ENCODE data around the gene INTS3.

Gene INTS3

DNA sequence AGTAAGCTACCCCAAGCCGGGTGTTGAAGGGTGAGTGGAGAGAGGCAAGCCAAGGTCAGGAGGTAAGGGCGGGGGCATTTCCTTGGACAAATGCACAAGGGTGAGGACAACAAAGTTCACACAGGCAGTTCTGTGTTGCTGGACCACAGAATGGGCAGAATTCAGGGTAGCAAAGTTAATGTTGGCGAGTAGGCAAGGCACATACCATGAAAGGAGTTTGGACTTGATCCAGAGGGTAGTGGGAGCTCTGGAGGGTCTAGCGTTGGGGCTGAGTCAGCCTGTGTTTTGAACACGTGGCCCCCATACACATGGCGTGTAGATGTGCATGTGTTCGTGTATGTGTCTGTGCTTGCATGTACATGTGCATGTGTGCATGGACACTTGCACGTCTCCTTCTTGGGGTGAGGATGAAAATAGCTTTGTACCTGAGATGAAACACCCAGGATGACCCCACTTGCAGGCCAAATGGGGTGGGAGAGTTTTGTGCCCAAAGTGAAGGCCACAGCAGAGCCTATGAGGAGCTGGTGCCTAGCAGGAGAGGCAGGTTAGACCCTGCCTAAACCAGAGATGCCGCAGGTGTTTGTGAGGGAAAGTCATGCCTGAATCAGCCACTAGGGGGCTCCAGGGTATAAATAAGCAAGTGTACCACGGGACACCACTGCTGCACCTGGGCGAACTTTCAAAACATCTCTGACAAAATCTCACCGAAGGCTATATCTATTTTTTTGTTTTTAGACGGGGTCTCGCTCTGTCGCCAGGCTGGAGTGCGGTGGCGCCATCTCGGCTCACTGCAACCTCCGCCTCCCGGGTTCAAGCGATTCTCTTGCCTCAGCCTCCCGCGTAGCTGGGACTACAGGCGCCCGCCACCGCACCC is 69.2 kb downstream of the INTS3 start:
- FAIRE-seq, result no peak

- FAIRE-seq, result no peak
These were observed 70.6 kb downstream of the INTS3 start for GRCh38 chr1:153798468-153798780.

- no peak for FAIRE-seq
These were observed 71.2 kb downstream of the INTS3 start for GRCh38 chr1:153799016-153799415.

DNA sequence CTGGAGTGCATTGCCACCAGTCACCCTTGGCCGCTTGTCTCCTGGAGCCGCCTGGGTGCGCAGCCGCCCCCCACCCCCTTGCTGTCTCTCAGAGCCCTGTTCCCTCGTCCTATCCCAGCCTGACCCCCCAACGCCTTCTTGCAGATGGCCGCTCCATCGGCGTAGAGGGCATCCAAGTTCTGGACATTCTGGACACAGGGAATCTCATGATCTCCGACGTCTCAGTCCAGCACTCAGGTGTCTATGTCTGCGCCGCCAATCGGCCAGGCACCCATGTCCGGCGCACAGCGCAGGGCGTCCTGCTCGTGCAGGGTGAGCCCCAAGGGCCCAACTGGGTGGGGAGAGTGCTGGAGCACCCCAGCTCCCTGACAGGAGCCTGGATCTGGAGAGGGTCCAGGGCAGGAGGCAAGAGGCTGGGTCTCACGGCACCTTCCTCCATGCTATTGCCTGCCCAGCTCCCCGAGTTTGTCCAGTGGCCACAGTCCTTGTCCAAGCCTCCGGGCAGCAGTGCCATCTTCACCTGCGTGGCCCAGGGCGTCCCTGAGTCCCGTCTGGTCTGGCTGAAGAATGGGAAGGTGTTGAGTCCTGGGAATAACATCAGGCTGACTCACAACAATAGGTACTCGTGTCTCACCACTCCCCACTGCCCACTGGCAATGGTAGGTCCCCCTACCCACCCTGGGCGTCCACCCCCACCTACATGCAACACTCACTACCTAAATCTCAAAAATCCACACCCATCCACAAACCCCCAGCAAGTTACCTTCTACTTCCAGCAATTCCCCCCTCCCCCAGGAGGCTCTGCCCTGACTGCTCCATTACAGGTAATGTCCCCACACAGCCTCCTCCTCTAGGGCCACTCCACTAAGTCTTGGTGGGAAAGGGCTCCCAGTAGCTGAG is 72.0 kb downstream of the INTS3 start:
- no peak for FAIRE-seq

DNA sequence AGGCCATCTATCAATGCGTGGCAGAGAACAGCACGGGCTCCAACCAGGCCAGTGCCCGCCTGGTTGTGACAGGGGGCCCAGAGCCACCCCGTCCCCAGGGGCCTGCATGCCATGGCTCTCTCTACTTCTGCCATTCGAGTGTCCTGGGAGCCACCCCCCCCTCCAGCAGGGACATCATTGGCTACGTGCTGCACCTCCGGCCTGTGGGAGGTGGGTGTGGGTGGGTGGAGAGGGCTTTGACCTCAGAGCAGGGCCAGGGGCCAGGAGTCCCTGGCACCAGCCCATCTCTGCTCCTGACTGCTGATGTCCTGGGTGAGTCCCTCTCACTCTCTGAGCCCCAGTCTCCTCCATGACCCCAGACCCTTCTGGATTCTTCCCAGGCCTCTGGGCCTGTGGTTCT is 72.7 kb downstream of the INTS3 start:
- no peak for FAIRE-seq

DNA sequence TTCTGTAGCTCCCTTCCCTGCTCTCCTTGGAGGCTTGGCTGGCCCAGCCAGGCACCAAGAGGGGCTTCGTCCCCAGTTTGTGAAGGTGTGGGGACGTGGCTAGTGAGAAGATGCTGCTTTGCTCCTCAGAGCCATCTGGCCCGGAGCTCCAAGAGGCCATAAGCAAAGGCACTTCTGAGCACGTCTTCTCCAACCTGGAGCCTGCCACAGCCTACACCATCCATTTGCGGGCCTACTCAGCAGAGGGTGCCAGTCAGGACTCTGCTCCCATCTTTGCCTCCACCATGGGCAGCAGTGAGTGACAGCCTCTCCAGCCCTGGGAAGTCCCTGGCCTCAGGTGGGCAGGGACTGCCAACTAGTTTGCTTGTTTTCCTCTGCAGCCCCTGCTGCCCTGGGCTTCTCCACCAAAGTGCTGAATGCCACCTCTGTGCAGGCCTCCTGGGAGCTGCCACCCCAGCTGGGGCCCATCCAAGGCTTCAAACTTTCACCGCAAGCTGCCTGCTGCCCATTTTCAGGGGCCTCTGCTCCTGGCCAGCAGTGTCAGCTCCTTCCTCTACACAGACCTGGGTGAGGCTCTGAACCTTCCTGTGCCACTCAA is 73.3 kb downstream of the INTS3 start:
- no peak for FAIRE-seq

- no peak for FAIRE-seq
These were observed 74.2 kb downstream of the INTS3 start for GRCh38 chr1:153801786-153802697.

DNA sequence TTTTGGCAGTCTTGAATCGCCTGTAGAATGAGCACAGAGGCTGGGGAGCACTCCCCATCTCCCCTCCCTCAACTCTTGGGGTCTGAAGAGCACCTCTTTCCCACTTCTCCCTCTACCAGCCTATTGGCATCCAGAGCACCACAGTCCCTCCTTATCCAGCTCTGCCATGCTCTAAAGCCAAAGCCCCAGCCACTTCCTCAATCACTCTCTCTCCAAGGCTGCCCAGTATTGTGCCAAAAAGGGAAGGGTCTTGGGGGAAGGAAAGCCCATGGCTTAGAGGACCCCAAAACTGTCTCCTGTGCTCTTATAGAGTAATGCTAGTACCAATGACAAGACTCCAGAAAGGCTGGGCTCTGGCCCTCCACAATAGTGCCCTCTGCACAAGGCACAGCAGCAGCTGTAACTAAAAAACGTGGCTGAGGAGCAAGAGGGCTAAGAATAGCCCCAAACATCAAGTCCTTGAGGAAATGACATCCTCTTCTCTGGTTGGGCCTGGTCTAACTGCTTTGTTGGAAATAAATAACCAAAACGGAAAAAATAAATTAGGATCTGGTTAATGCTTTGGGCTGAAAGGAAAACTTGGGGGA is 75.7 kb downstream of the INTS3 start:
- FAIRE-seq, result no peak

- FAIRE-seq, result no peak
These were observed 76.3 kb downstream of the INTS3 start for GRCh38 chr1:153804112-153804511.

GRCh38 chr1:153805042-153805745 is 77.3 kb downstream of the INTS3 start:
- no peak for FAIRE-seq

- FAIRE-seq, result no peak
These were observed 78.3 kb downstream of the INTS3 start for GRCh38 chr1:153805886-153806719.

- FAIRE-seq, result no peak
These were observed 88.5 kb downstream of the INTS3 start for GRCh38 chr1:153816283-153816889.

DNA sequence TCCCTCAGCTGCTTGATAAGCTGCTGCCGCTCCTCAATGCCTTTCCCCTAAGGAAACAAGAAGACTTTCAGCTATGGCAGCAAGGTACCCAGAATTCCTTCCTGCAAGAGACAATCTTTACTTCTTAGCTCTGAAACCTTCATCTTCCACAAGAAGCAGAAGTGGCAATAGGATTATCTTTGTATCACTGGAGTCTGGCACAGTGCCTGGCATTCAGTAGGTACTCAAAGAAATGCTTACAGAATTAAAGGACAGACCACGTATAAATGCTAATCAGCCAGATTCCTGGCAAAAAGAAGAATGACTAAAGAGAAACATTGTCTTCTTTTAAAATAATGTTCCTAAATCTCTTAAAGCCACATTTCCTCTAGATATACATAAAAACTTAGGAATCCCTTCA is 91.0 kb downstream of the INTS3 start:
- no peak for FAIRE-seq

Measured in A204.1 (cell line).